ENCODE measurements around the gene MRPL45. TPM values are rescaled to one million over a fixed set of nuclear protein-coding genes. Genes with fewer than 3 reads are reported as not detected.

Gene MRPL45
- total and polyA plus RNA-seq, 10 of the 15 experiments (the other 5 are each of a cell fraction or from before 2014, with no cell fraction given): 37.5 to 128 (median 59.6) TPM

DNA sequence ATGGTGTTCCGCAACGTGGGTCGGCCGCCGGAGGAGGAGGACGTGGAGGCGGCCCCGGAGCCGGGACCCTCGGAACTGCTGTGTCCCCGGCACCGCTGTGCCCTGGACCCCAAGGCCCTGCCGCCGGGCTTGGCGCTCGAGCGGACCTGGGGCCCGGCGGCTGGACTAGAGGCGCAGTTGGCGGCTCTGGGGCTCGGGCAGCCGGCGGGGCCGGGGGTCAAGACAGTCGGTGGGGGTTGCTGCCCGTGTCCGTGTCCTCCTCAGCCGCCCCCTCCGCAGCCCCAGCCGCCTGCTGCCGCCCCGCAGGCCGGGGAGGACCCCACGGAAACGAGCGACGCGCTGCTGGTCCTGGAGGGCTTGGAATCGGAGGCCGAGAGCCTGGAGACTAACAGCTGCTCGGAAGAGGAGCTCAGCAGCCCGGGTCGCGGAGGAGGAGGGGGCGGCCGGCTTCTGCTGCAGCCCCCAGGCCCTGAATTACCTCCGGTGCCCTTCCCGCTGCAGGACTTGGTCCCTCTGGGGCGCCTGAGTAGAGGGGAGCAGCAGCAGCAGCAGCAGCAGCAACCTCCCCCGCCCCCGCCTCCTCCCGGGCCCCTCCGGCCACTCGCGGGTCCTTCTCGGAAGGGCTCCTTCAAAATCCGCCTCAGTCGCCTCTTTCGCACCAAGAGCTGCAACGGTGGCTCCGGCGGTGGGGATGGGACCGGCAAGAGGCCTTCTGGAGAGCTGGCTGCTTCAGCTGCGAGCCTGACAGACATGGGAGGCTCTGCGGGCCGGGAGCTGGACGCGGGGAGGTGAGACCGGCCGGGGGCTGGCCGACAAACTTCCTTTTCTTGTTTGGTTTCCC is 55.5 kb downstream of the MRPL45 start:
- RAD21 ChIA-PET (ENCODE audit: unreplicated experiment): interaction anchor here (0.8 to 8.4 kb wide), 4 partner anchors 19 to 188 kb away, joined by 3 to 172 read pairs (median 4); no protein-coding TSS in a partner anchor
- H2AFZ ChIP-seq (ENCODE audit: control insufficient read depth, low read depth, low read length): peak overlapping the region; percentile 64
- peaks cover 4% of the 10 kb centered on the region for H3K4me1 ChIP-seq (ENCODE audit: control insufficient read depth, insufficient read depth, low read length)
- POLR2A ChIA-PET: interaction anchor here (0.7 to 1.1 kb wide), 3 partner anchors 14 to 76 kb away, joined by 3 to 4 read pairs (median 3); partner anchors contain the start of gene ARHGAP23
- DNase-seq (ENCODE audit: low read depth, low spot score) (no peak), FAIRE-seq (no peak), ATAC-seq (peak; percentile 16)
- H3K27ac ChIP-seq (ENCODE audit: control insufficient read depth, insufficient read depth): no peak overlapping the region; the same call in 1 of the 2 replicates
- WGBS (ENCODE audit: insufficient coverage, insufficient replicate concordance, low lambda C conversion rate, missing lambda C conversion rate): 2% methylated on average over 69 of the region's 72 CpGs
- in situ Hi-C loops (cut with MboI): no loop called here
- intact Hi-C loops (cut with micrococcal nuclease; ENCODE audit: unreplicated experiment): loop anchor here (10.0 kb wide), 1 partner anchor 322 kb away; the partner anchor contains the start of gene EPOP
- peak overlapping the region; percentile 61 for H3K9ac ChIP-seq (ENCODE audit: control insufficient read depth, insufficient read depth, low read length)
- CTCF ChIA-PET: interaction anchor here (0.7 to 9.3 kb wide), 6 partner anchors 13 to 512 kb away, joined by 3 to 349 read pairs (median 4); no protein-coding TSS in a partner anchor
- H3K4me2 ChIP-seq (ENCODE audit: control insufficient read depth, insufficient read depth): peak overlapping the region; percentile 99
- no peaks in the 10 kb centered on the region for H3K9me3 ChIP-seq (replicated peaks; ENCODE audit: control insufficient read depth, insufficient read depth, low read length)
- no TSS peak for BruUV-seq (replicated peaks)
- H3K27me3 ChIP-seq (replicated peaks in 1 of 2; ENCODE audit: control insufficient read depth in 2 of 2, insufficient read depth in 2 of 2, low read length in 1 of 2): no peaks in the 10 kb centered on the region
- H3K79me2 ChIP-seq (ENCODE audit: control insufficient read depth, insufficient read depth, low read length): peaks cover 8% of the 10 kb centered on the region
- H3K4me3 ChIP-seq: peak overlapping the region; percentile 75
- TF ChIP-seq GATAD2B (conservative IDR thresholded peaks at IDR 0.05; ENCODE audit: low read depth) (0 out of 2 replicates have a peak, but pooled peaks have one; percentile 14), MEF2B (IDR thresholded peaks at IDR 0.05; ENCODE audit: partially characterized antibody, poor library complexity, severe bottlenecking) (no peak), EED (IDR thresholded peaks at IDR 0.05; ENCODE audit: low read depth) (peak; percentile 28; the same call in 1 of the 2 replicates), EGR1 (IDR thresholded peaks at IDR 0.05; ENCODE audit: borderline replicate concordance in 1 of 2, low read depth in 2 of 2, low read length in 2 of 2) (peak in 1 of 2 experiments; percentile 65; a peak in 2 of 3 replicates), DPF2 (IDR thresholded peaks at IDR 0.05) (peak; percentile 20; the same call in 1 of the 2 replicates), WRNIP1 (IDR thresholded peaks at IDR 0.05; ENCODE audit: borderline replicate concordance, low read depth, low read length) (no peak)
- TF ChIP-seq, protein P1, sequence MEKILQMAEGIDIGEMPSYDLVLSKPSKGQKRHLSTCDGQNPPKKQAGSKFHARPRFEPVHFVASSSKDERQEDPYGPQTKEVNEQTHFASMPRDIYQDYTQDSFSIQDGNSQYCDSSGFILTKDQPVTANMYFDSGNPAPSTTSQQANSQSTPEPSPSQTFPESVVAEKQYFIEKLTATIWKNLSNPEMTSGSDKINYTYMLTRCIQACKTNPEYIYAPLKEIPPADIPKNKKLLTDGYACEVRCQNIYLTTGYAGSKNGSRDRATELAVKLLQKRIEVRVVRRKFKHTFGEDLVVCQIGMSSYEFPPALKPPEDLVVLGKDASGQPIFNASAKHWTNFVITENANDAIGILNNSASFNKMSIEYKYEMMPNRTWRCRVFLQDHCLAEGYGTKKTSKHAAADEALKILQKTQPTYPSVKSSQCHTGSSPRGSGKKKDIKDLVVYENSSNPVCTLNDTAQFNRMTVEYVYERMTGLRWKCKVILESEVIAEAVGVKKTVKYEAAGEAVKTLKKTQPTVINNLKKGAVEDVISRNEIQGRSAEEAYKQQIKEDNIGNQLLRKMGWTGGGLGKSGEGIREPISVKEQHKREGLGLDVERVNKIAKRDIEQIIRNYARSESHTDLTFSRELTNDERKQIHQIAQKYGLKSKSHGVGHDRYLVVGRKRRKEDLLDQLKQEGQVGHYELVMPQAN (conservative IDR thresholded peaks at IDR 0.05): peak; percentile 43; the same call in 1 of the 2 replicates
- SMC1A ChIA-PET (ENCODE audit: uncharacterized antibody, unreplicated experiment): interaction anchor here (1.1 to 7.9 kb wide), 4 partner anchors 11 to 315 kb away, joined by 3 to 161 read pairs (median 4); no protein-coding TSS in a partner anchor
- H3K36me3 ChIP-seq (ENCODE audit: control insufficient read depth in 2 of 2, insufficient read depth in 2 of 2, low read length in 1 of 2): no peaks in the 10 kb centered on the region
- H4K20me1 ChIP-seq (ENCODE audit: control insufficient read depth, insufficient read depth): no peaks in the 10 kb centered on the region

Measured in GM12878 (cell line).